Epithelial cell of prostate (primary cell): ENCODE measurements around the gene OPA3.
A peak's percentile ranks its signal among the peaks of the same experiment; 100 is the strongest.

Source experiments
- DNase-seq: peaks from one replicate; pipeline ENCODE4 v3.0.0-alpha.2; 2011; ENCODE audit warnings: low read depth, low spot score
- H3K27ac ChIP-seq: fragments of 450-650 bp; 2 replicates; pipeline ENCODE4 v1.5.1; 2017; ENCODE audit warnings: mild to moderate bottlenecking

OPA3 gene

GRCh38 chr19:45506989-45507871, 77.4 kb downstream of the OPA3 start, which contains the start of gene VASP:
VASP (plus strand) TSS chr19:45507479; CDS start chr19:45507772, 293 bp downstream.
- peak; percentile 61 for DNase-seq
- H3K27ac ChIP-seq: peak within 1 kb of the TSS; percentile 95

GRCh38 chr19:45506246-45506988, 78.2 kb downstream of the OPA3 start:
- H3K27ac ChIP-seq: peak overlapping the region; percentile 95
- peak; percentile 76 for DNase-seq

GRCh38 chr19:45505996-45506245, 78.7 kb downstream of the OPA3 start:
- DNase-seq: no peak
- H3K27ac ChIP-seq: peak overlapping the region; percentile 95

GRCh38 chr19:45505151-45505995, 79.2 kb downstream of the OPA3 start:
- DNase-seq: no peak
- H3K27ac ChIP-seq: peak overlapping the region; percentile 95

- H3K27ac ChIP-seq: no peak overlapping the region
- DNase-seq: no peak
Measured at GRCh38 chr19:45503909-45504308, 80.7 kb downstream of the OPA3 start.

- H3K27ac ChIP-seq: no peak overlapping the region
- DNase-seq: no peak
Measured at GRCh38 chr19:45502111-45502510, 82.5 kb downstream of the OPA3 start.

- no peak for DNase-seq
- no peak overlapping the region for H3K27ac ChIP-seq
Measured at GRCh38 chr19:45501730-45502014, 82.9 kb downstream of the OPA3 start.

- H3K27ac ChIP-seq: no peak overlapping the region
- no peak for DNase-seq
Measured at GRCh38 chr19:45500918-45501729, 83.5 kb downstream of the OPA3 start.

- no peak for DNase-seq
- no peak overlapping the region for H3K27ac ChIP-seq
Measured at GRCh38 chr19:45499196-45500180, 85.1 kb downstream of the OPA3 start.

GRCh38 chr19:45498411-45499195, 86.0 kb downstream of the OPA3 start, which contains the start of gene PPM1N:
PPM1N (plus strand) TSS chr19:45498443; CDS start chr19:45498473, 30 bp downstream.
- no peak for DNase-seq
- no peak within 1 kb of the TSS for H3K27ac ChIP-seq

- H3K27ac ChIP-seq: no peak overlapping the region
- DNase-seq: no peak
Measured at GRCh38 chr19:45497791-45498190, 86.8 kb downstream of the OPA3 start.

GRCh38 chr19:45496349-45496953, 88.2 kb downstream of the OPA3 start:
- DNase-seq: no peak
- H3K27ac ChIP-seq: no peak overlapping the region

- no peak overlapping the region for H3K27ac ChIP-seq
Measured at GRCh38 chr19:45495178-45495577, 89.4 kb downstream of the OPA3 start.

GRCh38 chr19:45494261-45494916, 90.2 kb downstream of the OPA3 start:
- H3K27ac ChIP-seq: no peak overlapping the region
- no peak for DNase-seq

More at GRCh38 chr19:45495178-45495577, 89.4 kb downstream of the OPA3 start:
- no peak for DNase-seq

- DNase-seq: no peak
Measured at GRCh38 chr19:45492627-45493470, 91.8 kb downstream of the OPA3 start.

GRCh38 chr19:45492137-45492626, 92.4 kb downstream of the OPA3 start:
- no peak for DNase-seq
- H3K27ac ChIP-seq: no peak overlapping the region

More at GRCh38 chr19:45492627-45493470, 91.8 kb downstream of the OPA3 start:
- no peak overlapping the region for H3K27ac ChIP-seq
